Sigmoid colon (tissue), 4 donors: Measurements from ENCODE around the gene PCDHA5.

ENCODE experiments used
- POLR2AphosphoS5 ChIP-seq, 4 donors: sonication (generic); formaldehyde crosslinking; IDR thresholded peaks; one replicate each; pipeline ENCODE4 v1.6.1; 2017; ENCODE audit warnings: antibody characterized with exemption in 4 of 4
- TF ChIP-seq, protein P1 (sequence below), 4 experiments: fragments of 450-650 bp in 3 of 4; fragments of 200-600 bp in 1 of 4; IDR thresholded peaks; one replicate each; pipeline ENCODE4 v1.5.1; 2016 to 2019; ENCODE audit warnings: antibody characterized with exemption in 4 of 4, mild to moderate bottlenecking in 3 of 4, moderate library complexity in 2 of 4

DNA sequence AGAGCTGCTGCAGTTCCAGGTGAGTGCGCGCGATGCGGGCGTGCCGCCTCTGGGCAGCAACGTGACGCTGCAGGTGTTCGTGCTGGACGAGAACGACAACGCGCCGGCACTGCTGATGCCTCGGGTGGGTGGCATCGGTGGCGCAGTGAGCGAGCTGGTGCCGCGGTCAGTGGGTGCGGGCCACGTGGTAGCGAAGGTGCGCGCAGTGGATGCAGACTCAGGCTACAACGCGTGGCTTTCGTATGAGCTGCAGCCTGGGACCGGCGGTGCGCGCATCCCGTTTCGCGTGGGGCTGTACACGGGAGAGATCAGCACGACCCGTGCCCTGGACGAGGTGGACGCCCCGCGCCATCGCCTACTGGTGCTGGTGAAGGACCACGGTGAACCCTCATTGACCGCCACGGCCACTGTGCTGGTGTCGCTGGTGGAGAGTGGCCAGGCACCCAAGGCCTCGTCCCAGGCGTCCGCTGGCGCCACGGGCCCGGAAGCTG is 18.6 kb upstream of the PCDHA5 start:
- TF ChIP-seq, protein P1, sequence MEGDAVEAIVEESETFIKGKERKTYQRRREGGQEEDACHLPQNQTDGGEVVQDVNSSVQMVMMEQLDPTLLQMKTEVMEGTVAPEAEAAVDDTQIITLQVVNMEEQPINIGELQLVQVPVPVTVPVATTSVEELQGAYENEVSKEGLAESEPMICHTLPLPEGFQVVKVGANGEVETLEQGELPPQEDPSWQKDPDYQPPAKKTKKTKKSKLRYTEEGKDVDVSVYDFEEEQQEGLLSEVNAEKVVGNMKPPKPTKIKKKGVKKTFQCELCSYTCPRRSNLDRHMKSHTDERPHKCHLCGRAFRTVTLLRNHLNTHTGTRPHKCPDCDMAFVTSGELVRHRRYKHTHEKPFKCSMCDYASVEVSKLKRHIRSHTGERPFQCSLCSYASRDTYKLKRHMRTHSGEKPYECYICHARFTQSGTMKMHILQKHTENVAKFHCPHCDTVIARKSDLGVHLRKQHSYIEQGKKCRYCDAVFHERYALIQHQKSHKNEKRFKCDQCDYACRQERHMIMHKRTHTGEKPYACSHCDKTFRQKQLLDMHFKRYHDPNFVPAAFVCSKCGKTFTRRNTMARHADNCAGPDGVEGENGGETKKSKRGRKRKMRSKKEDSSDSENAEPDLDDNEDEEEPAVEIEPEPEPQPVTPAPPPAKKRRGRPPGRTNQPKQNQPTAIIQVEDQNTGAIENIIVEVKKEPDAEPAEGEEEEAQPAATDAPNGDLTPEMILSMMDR (IDR thresholded peaks at IDR 0.05): no peak
- no peak for TF ChIP-seq POLR2AphosphoS5 (IDR thresholded peaks at IDR 0.05)
